MCF 10A (cell line): Measurements from ENCODE around the gene CHDH. TPM values are rescaled to one million over a fixed set of nuclear protein-coding genes. Genes with fewer than 3 reads are reported as not detected.

ENCODE experiments used
- BruUV-seq: library from RNA; stranded (reverse); fragments of 400-500 nt; replicated peaks from 2 replicates; lab custom pipeline; 2021; lab: Mats Ljungman, UMichigan
- CTCF ChIA-PET: fragments of 300-600 bp; sonication (Branson Sonifier 250); formaldehyde crosslinking; extraction: SDS; loops from one replicate; lab custom pipeline; 2021; ENCODE audit warnings: antibody characterized with exemption, inconsistent platforms; lab: Yijun Ruan, JAX
- POLR2A ChIA-PET: fragments of 300-600, 350-650 bp; sonication (Branson Sonifier 250); formaldehyde crosslinking; extraction: SDS; loops from one replicate; lab custom pipeline; 2020; ENCODE audit warnings: antibody characterized with exemption, inconsistent platforms; lab: Yijun Ruan, JAX
- DNase-seq: peaks from one replicate; pipeline ENCODE4 v3.0.0-alpha.2; 2018; ENCODE audit not compliant: unreplicated experiment
- H3K27ac Mint-ChIP-seq: one replicate; pipeline ENCODE4 v1.8.0; 2022; ENCODE audit warnings: mild to moderate bottlenecking, low read depth, mixed read lengths; ENCODE audit not compliant: unreplicated experiment
- H3K27me3 Mint-ChIP-seq: one replicate; pipeline ENCODE4 v1.8.0; 2022; ENCODE audit warnings: mixed read lengths; ENCODE audit not compliant: insufficient read depth, unreplicated experiment
- H3K36me3 Mint-ChIP-seq: one replicate; pipeline ENCODE4 v1.8.0; 2022; ENCODE audit warnings: mild to moderate bottlenecking, moderate library complexity, mixed read lengths; ENCODE audit not compliant: insufficient read depth, unreplicated experiment
- H3K4me1 Mint-ChIP-seq: one replicate; pipeline ENCODE4 v1.8.0; 2022; ENCODE audit warnings: mixed read lengths; ENCODE audit not compliant: insufficient read depth, unreplicated experiment
- H3K4me3 Mint-ChIP-seq: one replicate; pipeline ENCODE4 v1.8.0; 2022; ENCODE audit warnings: mild to moderate bottlenecking, moderate library complexity, mixed read lengths; ENCODE audit not compliant: unreplicated experiment
- H3K9me3 Mint-ChIP-seq: one replicate; pipeline ENCODE4 v1.8.0; 2022; ENCODE audit warnings: mixed read lengths; ENCODE audit not compliant: unreplicated experiment
- CTCF ChIP-seq: fragments of 200-600 bp; IDR thresholded peaks from one replicate; pipeline ENCODE4 v1.8.0; 2022; ENCODE audit warnings: antibody characterized with exemption, mild to moderate bottlenecking; ENCODE audit not compliant: unreplicated experiment
- intact Hi-C: fragments of 100-400 bp; cut with micrococcal nuclease; formaldehyde crosslinking; loops from 2 replicates; pipeline ENCODE4 v1.14.1; 2022
- total RNA-seq: library from RNA; stranded (reverse); gene quantifications from 2 replicates; pipeline ENCODE4 v1.2.3, GENCODE V29; 2022

Gene CHDH
- total RNA-seq, 1 experiment from 2014 or later, result 0.49 TPM

- POLR2A ChIA-PET, result interaction anchor here (1.0 kb wide), 1 partner anchor 115 kb away, joined by 3 read pairs; no protein-coding TSS in a partner anchor
- DNase-seq, result peak; percentile 51
- BruUV-seq, result no TSS peak
Observed at GRCh38 chr3:53775834-53776251, 70.4 kb downstream of the CHDH start.

GRCh38 chr3:53775018-53775417 is 71.2 kb downstream of the CHDH start:
- Mint-ChIP-seq H3K27me3 (peaks cover 7% of the 10 kb centered on the region), H3K9me3 (no peaks in the 10 kb centered on the region), H3K36me3 (no peaks in the 10 kb centered on the region), H3K27ac (no peak overlapping the region), H3K4me3 (no peak overlapping the region), H3K4me1 (peaks cover 22% of the 10 kb centered on the region)
- no peak for DNase-seq
- ChIA-PET CTCF (no interaction called here), POLR2A (no interaction called here)
- intact Hi-C loops, result no loop called here
- no TSS peak for BruUV-seq
- no peak for TF ChIP-seq CTCF

More at GRCh38 chr3:53775834-53776251, 70.4 kb downstream of the CHDH start:
- Mint-ChIP-seq H3K9me3 (no peaks in the 10 kb centered on the region), H3K4me1 (peaks cover 22% of the 10 kb centered on the region), H3K27ac (no peak overlapping the region), H3K27me3 (peaks cover 4% of the 10 kb centered on the region), H3K4me3 (no peak overlapping the region), H3K36me3 (no peaks in the 10 kb centered on the region)
- intact Hi-C loops, result no loop called here
- CTCF ChIA-PET, result interaction anchor here (0.9 kb wide), 1 partner anchor 71 kb away, joined by 3 read pairs; no protein-coding TSS in a partner anchor
- TF ChIP-seq CTCF, result no peak

- TF ChIP-seq CTCF, result no peak
- DNase-seq, result no peak
- intact Hi-C loops, result no loop called here
- POLR2A ChIA-PET, result interaction anchor here (1.0 kb wide), 1 partner anchor 16 kb away, joined by 5 read pairs; no protein-coding TSS in a partner anchor
- Mint-ChIP-seq H3K36me3 (no peaks in the 10 kb centered on the region), H3K9me3 (no peaks in the 10 kb centered on the region), H3K27ac (no peak overlapping the region), H3K27me3 (peaks cover 12% of the 10 kb centered on the region), H3K4me1 (peaks cover 22% of the 10 kb centered on the region), H3K4me3 (no peak overlapping the region)
- CTCF ChIA-PET, result no interaction called here
- BruUV-seq, result no TSS peak
Observed at GRCh38 chr3:53774414-53774813, 71.8 kb downstream of the CHDH start.

GRCh38 chr3:53773611-53774368 is 72.4 kb downstream of the CHDH start:
- no peaks in the 10 kb centered on the region for H3K9me3 Mint-ChIP-seq
- intact Hi-C loops, result no loop called here
- no peak overlapping the region for H3K4me3 Mint-ChIP-seq
- no peak overlapping the region for H3K27ac Mint-ChIP-seq
- H3K36me3 Mint-ChIP-seq, result no peaks in the 10 kb centered on the region
- TF ChIP-seq CTCF, result no peak
- POLR2A ChIA-PET, result interaction anchor here (1.0 to 1.2 kb wide), 2 partner anchors 16 to 48 kb away, joined by 3 to 5 read pairs; no protein-coding TSS in a partner anchor
- BruUV-seq, result no TSS peak
- H3K27me3 Mint-ChIP-seq, result peaks cover 12% of the 10 kb centered on the region
- CTCF ChIA-PET, result no interaction called here
- DNase-seq, result peak; percentile 42
- peaks cover 22% of the 10 kb centered on the region for H3K4me1 Mint-ChIP-seq
